ENCODE measurements around the gene PNKD.

Gene PNKD

DNA sequence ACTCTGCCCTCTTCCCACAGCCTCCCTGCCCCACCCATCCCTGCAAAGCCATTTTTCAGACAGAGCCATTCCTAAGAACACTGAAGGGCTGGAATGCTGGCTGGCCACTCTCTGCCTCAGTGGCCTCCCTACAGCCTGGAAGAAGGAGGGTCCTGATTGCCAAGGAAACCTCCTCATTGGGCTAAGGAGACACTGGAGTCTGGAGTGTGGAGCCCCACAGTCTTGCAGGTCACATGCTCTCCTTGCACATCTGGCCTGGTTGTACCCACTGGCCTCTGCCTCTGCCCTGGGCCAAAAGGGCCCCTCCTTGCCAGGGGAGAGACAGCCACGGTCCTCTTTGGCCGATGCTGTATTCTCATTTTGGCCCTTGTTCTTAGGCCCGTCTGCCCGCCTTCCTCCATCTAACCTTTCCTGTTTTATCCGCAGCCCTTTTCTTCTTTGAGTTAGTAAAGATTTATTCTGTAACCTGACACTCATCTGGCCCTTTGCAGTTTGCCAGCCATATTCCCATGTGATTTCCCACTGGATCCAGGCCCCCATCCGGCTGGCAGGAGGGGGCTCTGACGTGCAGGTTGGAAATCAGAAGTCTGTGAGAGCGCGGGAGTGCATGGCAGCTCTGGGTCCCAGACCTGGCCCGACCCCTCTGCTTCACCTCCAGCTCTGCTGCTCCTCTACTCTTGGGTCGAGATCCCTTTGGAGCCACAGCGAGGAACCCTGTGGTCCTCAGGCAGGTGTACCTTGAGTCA is 75.3 kb downstream of the PNKD start:
- peak; percentile 4 for DNase-seq

DNA sequence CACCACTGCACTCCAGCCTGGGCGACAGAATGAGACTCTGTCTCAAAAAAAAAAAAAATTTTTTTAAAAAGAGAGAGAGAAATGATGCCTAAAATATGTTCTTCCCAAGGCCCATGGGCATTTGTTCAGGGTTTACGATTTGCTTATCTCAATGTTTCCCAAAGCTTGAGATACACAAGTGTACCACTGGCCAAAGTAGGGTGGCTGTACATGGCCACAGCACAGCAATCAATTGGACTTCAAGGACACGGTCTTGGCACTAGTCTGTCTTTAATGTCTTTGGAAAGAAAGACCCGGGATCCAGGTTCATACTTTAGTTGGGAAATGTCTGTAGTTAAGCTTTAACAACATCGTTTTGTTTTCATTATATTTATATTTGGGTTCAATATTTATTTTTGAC is 76.9 kb downstream of the PNKD start:
- no peak for DNase-seq

DNA sequence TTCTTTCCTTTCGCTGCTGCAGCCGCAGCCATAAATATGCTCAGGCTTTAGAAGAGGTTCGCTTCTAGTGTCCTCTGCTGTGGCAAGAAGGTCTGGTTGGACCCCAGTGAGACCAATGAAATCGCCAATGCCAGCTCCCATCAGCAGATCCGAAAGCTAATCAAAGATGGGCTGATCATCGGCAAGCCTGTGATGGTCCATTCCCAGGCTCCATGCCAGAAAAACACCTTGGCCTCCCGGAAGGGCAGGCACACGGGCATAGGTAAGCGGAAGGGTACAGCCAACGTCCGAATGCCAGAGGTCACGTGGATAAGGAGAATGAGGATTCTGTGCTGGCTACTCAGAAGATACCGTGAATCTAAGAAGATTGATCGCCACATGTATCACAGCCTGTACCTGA is 83.7 kb downstream of the PNKD start:
- no peak for DNase-seq

DNA sequence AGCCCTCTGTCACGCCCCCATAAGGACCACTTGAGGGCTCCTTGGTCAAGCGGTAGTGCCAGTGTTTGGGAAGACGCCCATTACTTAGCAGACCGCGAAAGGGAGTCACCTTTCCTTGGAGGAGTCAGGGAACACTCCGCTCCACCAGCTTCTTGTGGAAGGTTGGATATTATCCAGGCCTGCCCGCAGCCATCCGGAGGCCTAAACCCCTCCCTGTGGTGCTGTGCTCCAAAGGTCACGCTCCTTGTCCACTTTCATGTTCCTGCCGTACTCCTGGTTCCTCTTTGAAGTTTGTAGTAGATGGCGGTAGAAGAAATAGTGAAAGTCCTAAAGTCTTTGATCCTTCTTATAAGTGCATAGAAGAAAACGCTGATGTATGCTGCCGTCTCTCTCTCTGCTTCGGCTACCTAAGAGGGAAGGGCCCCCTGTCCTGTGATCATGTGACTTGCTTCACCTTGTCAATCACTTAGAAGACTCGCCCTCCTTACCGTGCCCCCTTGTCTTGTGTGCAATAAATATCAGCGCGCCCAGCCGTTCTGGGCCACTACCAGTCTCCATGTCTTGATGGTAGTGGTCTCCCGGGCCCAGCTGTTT is 84.6 kb downstream of the PNKD start:
- DNase-seq: no peak

DNA sequence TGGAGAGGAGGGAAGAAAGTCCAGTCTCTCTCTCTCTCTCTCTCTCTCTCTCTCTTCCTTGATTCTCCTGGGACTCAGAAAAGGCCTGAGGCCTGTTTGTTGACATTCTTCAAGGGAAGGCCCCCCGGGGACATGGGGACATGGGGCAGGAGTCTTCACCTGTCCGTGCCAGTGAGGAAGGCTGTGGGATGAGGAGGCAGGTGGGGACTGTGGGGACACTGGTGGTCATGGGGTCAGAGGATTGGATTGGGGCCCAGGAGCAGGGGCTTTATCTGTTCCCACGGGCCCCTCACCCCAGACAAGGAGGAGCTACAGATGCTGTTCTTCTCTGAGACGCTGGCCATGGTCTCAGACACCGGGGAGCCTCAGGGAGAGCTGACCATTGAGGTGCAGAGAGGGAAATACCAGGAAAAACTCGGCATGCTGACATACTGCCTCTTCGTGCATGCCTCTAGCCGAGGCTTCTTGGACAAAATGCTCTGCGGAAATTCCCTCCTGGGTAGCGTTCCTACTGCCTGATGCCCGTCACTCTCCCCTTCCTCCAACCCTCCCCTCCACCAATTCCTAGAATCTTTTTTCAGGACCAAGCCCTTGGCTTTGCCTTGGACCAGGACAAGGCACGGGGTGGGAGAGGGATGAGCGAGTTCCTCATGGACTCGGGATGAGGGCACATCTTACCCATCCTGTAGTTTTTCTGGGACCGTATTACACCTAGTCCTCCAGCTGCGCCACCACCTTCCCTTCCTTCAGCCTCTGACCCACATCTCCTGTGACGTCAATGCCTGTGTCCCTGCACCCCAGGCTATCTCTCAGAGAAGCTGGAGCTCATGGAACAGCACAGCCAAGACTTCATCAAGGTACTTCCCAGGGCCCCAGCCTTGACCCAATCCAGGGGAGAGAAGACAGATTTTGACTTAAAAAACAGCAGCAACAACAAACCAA is 87.2 kb downstream of the PNKD start:
- DNase-seq: no peak

DNA sequence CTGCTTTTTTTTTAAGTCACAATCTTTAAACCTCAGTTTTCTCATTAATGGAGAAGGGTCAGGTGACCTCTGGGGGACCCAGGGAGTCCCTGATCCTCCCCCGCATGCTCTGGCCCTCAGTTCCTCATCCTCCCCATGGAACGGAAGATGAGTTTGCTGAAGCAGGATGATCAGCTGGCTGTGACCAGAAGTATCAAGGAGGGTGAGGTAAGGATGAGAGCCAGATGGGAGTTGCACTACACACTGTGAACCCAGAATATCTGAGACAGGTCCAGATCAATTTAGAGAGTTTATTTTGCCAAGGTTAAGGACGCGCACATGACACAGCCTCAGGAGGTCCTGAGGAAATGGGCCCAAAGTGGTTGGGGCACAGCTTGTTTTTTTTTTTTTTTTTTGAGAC is 90.1 kb downstream of the PNKD start:
- DNase-seq: no peak

DNA sequence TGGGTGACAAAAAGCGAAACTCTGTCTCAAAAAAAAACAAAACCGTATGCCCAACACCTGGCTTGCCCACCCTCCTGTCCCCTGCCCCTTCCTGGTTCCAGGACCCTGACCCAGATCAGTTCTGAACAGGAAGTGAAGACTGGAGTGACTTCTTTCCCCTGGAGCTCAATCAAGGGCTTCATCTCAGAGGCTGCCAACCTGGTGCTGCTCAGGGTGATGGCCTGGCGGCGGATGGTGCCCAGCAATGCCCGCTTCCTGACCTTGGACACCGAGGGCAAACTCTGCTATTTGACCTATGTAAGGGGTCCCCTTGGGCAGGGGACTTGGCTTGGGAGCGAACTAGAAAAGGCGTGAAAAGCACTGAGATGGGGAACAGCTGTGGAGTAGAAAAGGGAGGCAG is 92.3 kb downstream of the PNKD start:
- DNase-seq: no peak

DNA sequence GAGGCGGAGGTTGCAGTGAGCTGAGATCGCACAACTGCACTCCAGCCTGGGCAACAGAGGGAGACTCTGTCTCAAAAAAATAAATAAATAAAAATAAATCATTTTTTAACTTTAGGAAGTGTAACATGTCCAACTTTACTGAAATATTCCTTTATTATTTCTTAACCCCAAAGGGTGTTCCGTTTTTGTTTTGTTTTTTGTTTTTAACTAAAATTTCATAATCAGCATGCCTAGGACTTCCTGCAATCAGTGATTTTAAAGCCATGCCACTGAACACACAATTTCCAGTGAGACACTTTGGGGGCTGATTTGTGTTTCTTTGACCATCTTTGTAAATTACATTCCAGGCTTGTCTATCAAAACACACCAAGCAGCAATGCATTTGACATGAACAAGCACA is 93.4 kb downstream of the PNKD start:
- DNase-seq: no peak

DNA sequence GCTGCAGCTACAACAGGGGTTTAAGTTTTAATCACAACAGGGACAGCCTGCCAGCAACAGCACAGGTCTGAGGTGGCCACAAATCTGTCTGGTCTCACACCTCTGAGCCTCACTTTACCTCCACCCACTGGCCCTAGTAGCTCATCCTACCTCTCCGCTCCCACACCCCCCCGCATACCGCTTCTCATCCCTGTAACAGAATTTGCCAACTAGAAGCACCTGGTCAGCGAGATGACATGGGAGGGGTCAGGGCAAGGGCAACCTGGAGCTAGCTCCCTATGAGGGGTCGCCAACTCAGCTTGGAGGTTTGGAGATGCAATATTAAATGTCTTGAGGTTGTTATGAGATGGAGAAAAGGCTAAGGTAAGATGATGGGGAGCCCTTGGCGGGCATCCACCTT is 93.9 kb downstream of the PNKD start:
- DNase-seq: no peak

DNA sequence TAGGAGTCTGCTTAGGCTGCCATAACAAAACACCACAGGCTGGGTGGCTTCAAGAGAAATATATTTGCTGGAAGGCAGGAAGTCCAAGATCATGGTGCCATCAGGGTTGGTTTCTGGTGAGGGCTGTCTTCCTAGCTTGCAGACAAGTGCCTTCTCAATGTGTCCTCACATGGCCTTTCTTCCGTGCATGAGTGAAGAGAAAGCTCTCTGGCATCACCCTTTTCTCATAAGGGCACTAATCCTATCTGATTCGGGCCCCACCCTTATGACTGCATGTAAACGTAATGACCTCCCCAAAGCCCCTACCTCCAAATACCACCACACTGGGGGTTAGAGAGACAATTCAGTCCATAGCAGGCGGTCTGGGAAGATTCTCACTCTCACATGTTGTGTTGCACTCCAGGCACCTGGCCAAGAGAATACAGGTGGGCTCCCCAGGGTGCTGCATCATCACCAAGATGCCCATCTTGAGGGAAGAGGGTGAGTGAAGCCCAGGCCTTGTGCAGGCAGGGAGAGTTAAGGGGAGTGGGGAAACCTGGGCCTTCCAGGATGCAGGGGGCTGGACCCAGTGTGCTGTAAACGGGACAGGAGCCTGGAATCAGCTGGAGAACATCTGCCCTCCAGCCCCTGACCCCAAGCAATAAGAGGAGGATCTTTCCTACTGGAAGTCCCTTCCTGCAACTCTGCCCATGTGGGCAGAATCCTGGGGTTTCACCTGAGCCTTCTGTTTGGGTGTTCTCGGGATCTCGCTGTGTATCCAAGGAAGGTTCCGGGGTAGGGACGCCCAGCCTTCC is 96.5 kb downstream of the PNKD start:
- DNase-seq: no peak

DNA sequence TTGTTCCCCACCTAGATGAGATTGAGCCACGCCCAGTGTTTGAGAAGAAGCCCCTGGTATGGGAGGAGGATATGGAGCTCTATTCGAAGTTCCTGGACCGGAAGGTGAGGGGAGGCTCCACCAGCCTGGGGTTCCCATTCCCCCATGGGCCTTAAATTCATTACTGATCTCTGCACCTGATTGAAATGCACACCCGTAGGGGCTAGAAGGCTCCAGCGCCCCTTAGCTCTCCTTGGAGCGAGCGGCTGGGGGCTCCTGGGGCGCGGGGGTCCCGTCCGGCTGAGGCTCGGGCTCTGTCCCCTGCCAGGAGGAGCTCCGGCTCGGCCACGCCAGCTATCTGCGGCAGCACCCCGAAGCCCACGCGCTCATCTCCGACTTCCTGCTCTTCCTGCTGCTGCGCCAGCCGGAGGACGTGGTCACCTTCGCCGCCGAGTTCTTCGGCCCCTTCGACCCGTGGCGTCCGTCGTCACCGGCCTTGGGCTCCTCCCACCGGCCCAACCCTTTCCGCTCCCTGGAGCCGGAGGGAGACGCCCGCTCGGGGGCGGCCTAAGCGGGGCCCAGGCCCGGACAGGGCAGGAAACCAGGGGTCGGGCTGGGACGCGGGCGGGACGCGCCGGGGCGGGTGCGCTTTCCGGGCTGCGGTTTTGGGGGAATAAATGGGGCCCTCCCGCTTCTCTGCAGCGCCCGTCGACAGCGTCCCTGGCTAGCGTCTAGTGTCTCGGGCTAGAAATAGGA is 97.3 kb downstream of the PNKD start:
- DNase-seq: no peak

DNA sequence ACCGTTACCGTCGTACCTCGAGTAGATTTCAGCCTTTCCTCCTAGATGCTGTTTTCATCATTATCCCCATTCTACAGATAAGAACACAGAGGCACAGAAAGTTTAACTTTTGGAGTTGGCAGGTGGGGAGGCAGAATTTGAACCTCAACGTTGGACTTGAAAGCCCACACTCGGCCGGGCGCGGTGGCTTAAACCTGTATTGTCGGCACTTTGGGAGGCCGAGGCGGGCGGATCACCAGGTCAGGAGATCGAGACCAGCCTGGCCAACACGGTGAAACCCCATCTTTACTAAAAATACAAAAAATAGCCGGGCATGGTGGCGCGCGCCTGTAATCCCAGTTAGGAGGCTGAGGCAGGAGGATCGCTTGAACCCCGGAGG is 97.8 kb downstream of the PNKD start:
- no peak for DNase-seq

DNA sequence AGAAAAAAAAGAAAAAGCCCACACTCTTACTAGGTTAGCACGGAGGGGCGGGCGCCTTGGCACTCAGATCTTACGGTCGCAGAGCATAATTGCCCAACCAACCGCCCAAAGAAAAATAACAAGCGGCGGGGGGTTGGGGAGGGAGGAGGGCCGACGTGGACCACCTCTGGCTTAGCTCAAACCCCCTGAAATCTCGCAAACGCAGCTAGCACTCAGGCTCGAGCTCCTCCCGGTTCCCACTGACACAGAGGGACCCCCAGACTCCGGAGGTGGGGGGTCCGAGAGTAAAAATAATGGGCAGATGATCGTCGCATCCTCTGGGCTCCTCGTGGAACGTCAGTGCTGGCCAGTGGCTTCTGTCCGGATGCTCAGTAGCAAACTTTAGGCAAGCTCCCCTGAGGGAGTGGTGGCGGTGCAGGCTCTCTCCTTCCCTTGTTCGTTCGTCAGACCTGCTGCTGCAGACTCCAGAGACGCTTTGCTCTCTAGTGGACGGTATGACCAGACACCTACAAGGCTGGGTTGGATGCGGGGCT is 98.4 kb downstream of the PNKD start:
- no peak for DNase-seq

DNA sequence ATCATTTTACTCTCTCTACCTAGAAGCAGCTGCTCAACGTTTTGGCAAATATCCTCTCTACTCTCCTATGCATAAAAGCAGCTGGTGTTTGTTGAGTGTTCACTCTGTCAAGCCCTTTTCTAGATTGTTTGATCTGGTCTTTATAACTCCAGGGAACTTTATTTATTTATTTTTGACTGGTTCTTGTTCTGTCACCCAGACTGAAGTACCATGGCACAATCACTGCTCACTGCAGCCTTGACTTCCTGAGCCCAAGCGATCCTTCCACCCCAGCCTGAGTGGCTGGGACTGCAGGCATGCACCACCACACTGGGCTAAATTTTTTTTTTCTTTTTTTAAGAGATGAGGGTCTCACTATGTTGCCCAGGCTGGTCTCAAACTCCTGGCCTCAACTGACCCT is 99.0 kb downstream of the PNKD start:
- DNase-seq: no peak

DNA sequence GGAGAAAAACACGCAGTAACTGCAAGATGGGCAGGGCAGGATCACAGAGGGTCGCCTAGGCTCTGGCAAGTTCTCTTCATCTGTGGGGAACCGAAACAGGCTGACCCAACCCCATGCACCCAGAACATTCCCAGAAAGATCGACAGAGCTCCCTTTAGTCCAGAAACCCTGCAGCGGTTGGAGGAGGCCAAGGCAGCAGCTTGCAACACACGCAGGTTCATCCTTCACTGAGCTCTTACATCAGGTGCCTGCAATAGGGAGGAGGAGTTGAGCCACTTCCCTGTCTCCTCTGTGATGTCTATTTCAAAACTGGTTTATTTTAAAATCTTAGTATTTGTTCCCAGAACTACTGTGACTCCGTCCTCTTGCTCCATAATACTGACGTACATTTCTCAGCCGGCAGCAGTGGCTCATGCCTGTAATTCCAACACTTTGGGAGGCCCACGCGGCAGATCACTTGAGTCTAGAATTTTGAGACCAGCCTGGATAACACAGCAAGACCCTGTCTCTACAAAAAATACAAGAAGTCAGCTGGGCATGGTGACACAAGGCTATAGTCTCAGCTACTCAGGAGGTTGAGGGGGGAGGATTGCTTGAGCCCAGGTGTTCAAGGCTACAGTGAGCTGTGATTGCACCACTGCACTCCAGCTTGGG is 100.2 kb downstream of the PNKD start:
- DNase-seq: no peak

DNA sequence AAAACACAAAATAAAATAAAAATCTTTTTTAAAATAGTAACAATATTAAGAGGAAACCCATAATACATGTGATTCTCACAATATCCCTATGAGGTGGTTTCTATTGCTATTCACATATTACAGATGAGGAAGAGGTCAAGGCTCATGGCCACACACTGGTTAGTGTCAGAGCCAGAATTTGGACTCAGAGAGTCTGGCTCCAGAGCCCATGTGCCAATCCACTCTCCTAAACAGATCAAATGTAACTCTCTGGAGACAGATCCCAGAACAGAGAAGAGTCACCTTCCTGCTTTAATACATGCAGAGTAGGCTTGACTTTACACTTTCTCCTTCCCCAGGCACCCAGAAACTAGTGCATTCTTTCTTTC is 101.6 kb downstream of the PNKD start:
- no peak for DNase-seq

DNA sequence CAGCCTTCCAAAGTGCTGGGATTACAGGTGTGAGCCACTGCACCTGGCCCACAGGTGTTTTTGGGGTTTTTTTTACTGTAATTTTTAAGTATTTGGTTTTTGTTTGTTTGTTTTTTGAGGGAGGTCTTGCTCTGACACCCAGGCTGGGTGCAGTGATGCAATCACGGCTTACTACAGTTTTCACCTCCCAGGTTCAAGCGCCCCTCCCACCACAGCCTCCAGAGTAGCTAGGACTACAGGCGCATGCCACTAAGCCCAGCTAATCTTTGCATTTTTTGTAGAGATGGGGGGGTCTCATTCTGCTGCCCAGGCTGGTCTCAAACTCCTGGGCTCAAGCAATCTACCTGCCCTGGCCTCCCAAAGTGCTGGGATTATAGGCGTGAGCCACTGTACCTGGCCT is 104.5 kb downstream of the PNKD start:
- no peak for DNase-seq

DNA sequence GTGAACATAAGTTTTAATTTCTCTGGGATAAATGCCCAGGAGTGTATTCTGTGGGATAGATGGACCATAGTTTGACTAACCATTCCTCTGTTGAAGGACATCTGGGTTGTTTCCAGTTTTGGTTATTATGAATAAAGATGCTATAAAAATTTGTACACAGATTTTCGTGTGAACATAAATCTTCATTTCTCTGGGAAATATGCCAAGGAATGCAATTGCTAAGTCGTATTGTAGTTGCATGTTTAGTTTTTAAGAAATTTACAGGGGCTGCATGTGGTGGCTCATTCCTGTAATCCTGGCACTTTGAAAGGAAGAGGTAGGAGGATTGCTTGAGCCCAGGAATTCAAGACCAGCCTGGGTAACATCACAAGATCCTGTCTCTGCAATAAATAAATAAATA is 104.9 kb downstream of the PNKD start:
- DNase-seq: no peak

DNA sequence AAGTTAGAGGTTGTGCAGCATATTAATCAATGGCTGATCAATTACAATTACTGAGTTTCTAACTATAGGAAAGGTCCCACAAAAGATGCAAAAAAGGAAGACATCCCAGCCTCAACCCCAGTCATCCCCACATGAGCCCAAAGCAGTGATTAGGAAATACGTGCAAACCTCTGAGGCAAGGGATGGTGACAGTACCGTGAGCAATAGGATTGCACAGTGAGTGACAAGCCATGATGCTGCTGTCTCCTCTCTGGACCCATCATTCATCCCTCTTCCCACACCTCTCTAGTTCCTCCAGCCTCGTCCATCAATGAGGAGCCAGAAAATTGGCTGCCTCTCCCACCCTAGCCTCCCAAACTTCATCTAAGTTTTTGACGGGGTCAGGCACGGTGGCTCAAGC is 107.7 kb downstream of the PNKD start:
- DNase-seq: no peak

DNA sequence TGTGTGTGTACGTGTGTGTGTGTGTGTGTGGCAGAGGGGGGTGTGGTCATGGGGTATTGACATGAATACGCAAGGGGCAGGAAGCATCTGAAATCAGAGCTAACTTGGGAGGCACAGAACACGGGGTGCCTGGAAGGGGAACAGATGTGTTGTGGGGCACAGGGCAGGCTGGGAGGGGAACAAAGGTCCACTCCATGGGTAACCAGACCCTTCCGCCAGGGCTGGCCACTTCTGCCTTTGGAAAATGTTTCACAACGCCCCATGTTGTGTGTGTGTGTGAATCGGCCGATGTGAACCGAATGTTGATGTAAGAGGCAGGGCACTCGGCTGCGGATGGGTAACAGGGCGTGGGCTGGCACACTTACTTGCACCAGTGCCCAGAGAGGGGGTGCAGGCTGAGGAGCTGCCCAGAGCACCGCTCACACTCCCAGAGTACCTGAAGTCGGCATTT is 111.6 kb downstream of the PNKD start, which contains the start of gene SLC11A1:
TSS of gene SLC11A1 (plus strand) at position 358 of the 451 bp plus-strand sequence. CDS start 96 bp downstream, outside the sequence.
- DNase-seq: no peak

DNA sequence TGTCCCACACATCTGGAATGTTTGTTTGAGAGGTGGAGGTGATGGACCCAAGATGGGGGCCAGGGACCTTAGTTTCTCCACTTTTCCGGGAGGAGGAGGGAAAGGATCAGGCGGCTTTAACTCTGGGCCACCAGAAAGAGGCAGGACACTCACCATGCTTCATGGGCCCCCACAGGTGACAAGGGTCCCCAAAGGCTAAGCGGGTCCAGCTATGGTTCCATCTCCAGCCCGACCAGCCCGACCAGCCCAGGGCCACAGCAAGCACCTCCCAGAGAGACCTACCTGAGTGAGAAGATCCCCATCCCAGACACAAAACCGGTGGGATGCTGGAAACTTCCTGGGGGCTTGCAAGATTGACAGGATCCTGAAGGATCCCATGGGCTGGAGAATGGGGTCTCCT is 112.5 kb downstream of the PNKD start:
- DNase-seq: no peak

Measured in NCI-H187 treated with DMSO at 0.1 percent for 48 hours (cell line).